H1 (cell line): ENCODE data around the gene F11R.

Experiments used
- EGR1 ChIP-seq: IDR thresholded peaks from 2 replicates; pipeline ENCODE4 v1.6.1; 2011; ENCODE audit warnings: low read depth, low read length, borderline replicate concordance
- EZH2 ChIP-seq: fragments of 200-600 bp; sonication (generic); IDR thresholded peaks from 2 replicates; pipeline ENCODE4 v1.7.1; 2012; ENCODE audit warnings: low read depth, mild to moderate bottlenecking, moderate library complexity, low read length, inconsistent platforms; ENCODE audit not compliant: severe bottlenecking
- GTF2F1 ChIP-seq: IDR thresholded peaks from 2 replicates; pipeline ENCODE4 v1.6.1; 2012; ENCODE audit warnings: low read depth, low read length, improper control_type of control experiment, borderline replicate concordance
- POLR2AphosphoS5 ChIP-seq: IDR thresholded peaks from 2 replicates; pipeline ENCODE4 v1.6.1; 2011; ENCODE audit warnings: low read depth, low read length
- SIX5 ChIP-seq: IDR thresholded peaks from 2 replicates; pipeline ENCODE4 v1.6.1; 2011; ENCODE audit warnings: mild to moderate bottlenecking, low read depth, low read length
- SP1 ChIP-seq: IDR thresholded peaks from 2 replicates; pipeline ENCODE4 v1.6.1; 2011; ENCODE audit warnings: low read depth, low read length

GRCh38 chr1:160999376-160999775 is 21.6 kb downstream of the F11R start:
- TF ChIP-seq SP1 (no peak), SIX5 (no peak), POLR2AphosphoS5 (no peak), GTF2F1 (no peak), EZH2 (no peak), EGR1 (no peak)
